Caco-2 (cell line): ENCODE data around the gene S100A3. TPM values are rescaled to one million over a fixed set of nuclear protein-coding genes. Genes with fewer than 3 reads are reported as not detected.

Experiments
- BruUV-seq: library from RNA; stranded (reverse); fragments of 400-500 nt; replicated peaks from 2 replicates; lab custom pipeline; 2021; lab: Mats Ljungman, UMichigan
- CTCF ChIA-PET: fragments of 300-600 bp; sonication (Branson Sonifier 250); formaldehyde crosslinking; loops from one replicate; lab custom pipeline; 2022; ENCODE audit warnings: antibody characterized with exemption; lab: Charles Lee
- POLR2A ChIA-PET: fragments of 300-600 bp; sonication (Branson Sonifier 250); formaldehyde crosslinking; loops from one replicate; lab custom pipeline; 2022; ENCODE audit warnings: antibody characterized with exemption; lab: Charles Lee
- DNase-seq, 2 experiments: peaks; one replicate each; pipeline versions ENCODE4 v3.0.0 to v3.0.0-alpha.2; 2020 to 2022
- H3K27me3 ChIP-seq: replicated peaks from 2 replicates; pipeline ENCODE4 v1.6.0; 2011; ENCODE audit warnings: low read length; ENCODE audit not compliant: control insufficient read depth, insufficient read depth
- H3K36me3 ChIP-seq: 2 replicates; pipeline ENCODE4 v1.5.1; 2011; ENCODE audit warnings: low read length; ENCODE audit not compliant: control insufficient read depth, insufficient read depth
- H3K4me1 ChIP-seq: fragments of 250-450 bp; sonication (Bioruptor Pico); 2 replicates; pipeline ENCODE4 v1.5.1; 2020; ENCODE audit warnings: mild to moderate bottlenecking
- H3K4me3 ChIP-seq: 2 replicates; pipeline ENCODE4 v1.5.1; 2011; ENCODE audit warnings: low read depth, mild to moderate bottlenecking, control low read depth, low read length
- H3K9me3 ChIP-seq: fragments of 250-450 bp; sonication (Bioruptor Pico); 2 replicates; pipeline ENCODE4 v1.5.1; 2020; ENCODE audit warnings: mild to moderate bottlenecking, moderate library complexity
- H3K27ac Mint-ChIP-seq: one replicate; pipeline ENCODE4 v1.8.0; 2022; ENCODE audit warnings: mixed read lengths; ENCODE audit not compliant: unreplicated experiment
- H3K27me3 Mint-ChIP-seq: one replicate; pipeline ENCODE4 v1.8.0; 2022; ENCODE audit warnings: mixed read lengths; ENCODE audit not compliant: insufficient read depth, unreplicated experiment
- H3K36me3 Mint-ChIP-seq: one replicate; pipeline ENCODE4 v1.8.0; 2022; ENCODE audit warnings: mild to moderate bottlenecking, mixed read lengths; ENCODE audit not compliant: insufficient read depth, unreplicated experiment
- H3K4me1 Mint-ChIP-seq: one replicate; pipeline ENCODE4 v1.8.0; 2022; ENCODE audit warnings: low read depth, mixed read lengths; ENCODE audit not compliant: unreplicated experiment
- H3K4me3 Mint-ChIP-seq: one replicate; pipeline ENCODE4 v1.8.0; 2022; ENCODE audit warnings: mild to moderate bottlenecking, moderate library complexity, mixed read lengths; ENCODE audit not compliant: unreplicated experiment
- H3K9me3 Mint-ChIP-seq: one replicate; pipeline ENCODE4 v1.8.0; 2022; ENCODE audit warnings: mixed read lengths; ENCODE audit not compliant: unreplicated experiment
- CTCF ChIP-seq, 2 experiments: fragments of 200-600 bp in 1 of 2; IDR thresholded peaks; 1 replicate in 1 of 2; 2 replicates in 1 of 2; pipeline versions ENCODE4 v1.5.1 to v1.8.0; 2011 to 2022; ENCODE audit warnings: antibody characterized with exemption in 1 of 2, control low read depth in 1 of 2, inconsistent platforms in 1 of 2, low read depth in 1 of 2, low read length in 1 of 2, mild to moderate bottlenecking in 1 of 2, moderate library complexity in 1 of 2; ENCODE audit not compliant: insufficient read depth in 1 of 2, severe bottlenecking in 1 of 2, unreplicated experiment in 1 of 2
- intact Hi-C: fragments of 100-400 bp; cut with micrococcal nuclease; formaldehyde crosslinking; loops from one replicate; pipeline ENCODE4 v1.10.0; 2022; ENCODE audit not compliant: unreplicated experiment
- total RNA-seq: library from RNA; stranded (reverse); gene quantifications from 2 replicates; pipeline ENCODE4 v1.2.3, GENCODE V29; 2022

S100A3 gene
- total RNA-seq, 1 experiment from 2014 or later, result 0.61 TPM

- TF ChIP-seq CTCF (IDR thresholded peaks at IDR 0.05; ENCODE audit: insufficient read depth in 1 of 2, low read depth in 1 of 2, low read length in 1 of 2, severe bottlenecking in 1 of 2, unreplicated experiment in 1 of 2), result no peak
- H3K4me3 ChIP-seq, result no peak overlapping the region
- H3K36me3 Mint-ChIP-seq, result no peaks in the 10 kb centered on the region
- no peaks in the 10 kb centered on the region for H3K9me3 ChIP-seq
- no peaks in the 10 kb centered on the region for H3K36me3 ChIP-seq
- H3K4me1 Mint-ChIP-seq, result peaks cover 44% of the 10 kb centered on the region
- H3K4me3 Mint-ChIP-seq, result no peak overlapping the region
- POLR2A ChIA-PET, result no interaction called here
- H3K27me3 Mint-ChIP-seq, result no peaks in the 10 kb centered on the region
- CTCF ChIA-PET, result interaction anchor here (0.9 to 2.2 kb wide), 3 partner anchors 11 to 125 kb away, joined by 3 to 22 read pairs (median 4); partner anchors contain the start of gene CHTOP
- no peak overlapping the region for H3K27ac Mint-ChIP-seq
- no peaks in the 10 kb centered on the region for H3K27me3 ChIP-seq
- intact Hi-C loops, result no loop called here
- no TSS peak for BruUV-seq
- no peak for DNase-seq
- H3K9me3 Mint-ChIP-seq, result no peaks in the 10 kb centered on the region
- H3K4me1 ChIP-seq, result peaks cover 36% of the 10 kb centered on the region
Measured at GRCh38 chr1:153509036-153509435, 40.0 kb downstream of the S100A3 start.

- Mint-ChIP-seq H3K27ac (no peak overlapping the region), H3K4me3 (no peak overlapping the region), H3K36me3 (no peaks in the 10 kb centered on the region), H3K27me3 (no peaks in the 10 kb centered on the region), H3K4me1 (peaks cover 38% of the 10 kb centered on the region), H3K9me3 (no peaks in the 10 kb centered on the region)
- H3K27me3 ChIP-seq, result no peaks in the 10 kb centered on the region
- POLR2A ChIA-PET, result interaction anchor here (1.3 kb wide), 1 partner anchor 119 kb away, joined by 4 read pairs; the partner anchor contains the start of gene S100A13
- no peak for DNase-seq
- H3K4me3 ChIP-seq, result no peak overlapping the region
- peaks cover 36% of the 10 kb centered on the region for H3K4me1 ChIP-seq
- TF ChIP-seq CTCF (IDR thresholded peaks at IDR 0.05; ENCODE audit: insufficient read depth in 1 of 2, low read depth in 1 of 2, low read length in 1 of 2, severe bottlenecking in 1 of 2, unreplicated experiment in 1 of 2), result no peak
- no peaks in the 10 kb centered on the region for H3K9me3 ChIP-seq
- no TSS peak for BruUV-seq
- no peaks in the 10 kb centered on the region for H3K36me3 ChIP-seq
- intact Hi-C loops, result no loop called here
- CTCF ChIA-PET, result interaction anchor here (0.7 to 1.3 kb wide), 3 partner anchors 12 to 126 kb away, joined by 3 to 4 read pairs (median 3); partner anchors contain the start of gene CHTOP
Measured at GRCh38 chr1:153507926-153508583, 41.0 kb downstream of the S100A3 start.

- DNase-seq, result peak; percentile 35 to 66
- no TSS peak for BruUV-seq
- peaks cover 29% of the 10 kb centered on the region for H3K4me1 ChIP-seq
- H3K36me3 ChIP-seq, result no peaks in the 10 kb centered on the region
- TF ChIP-seq CTCF (IDR thresholded peaks at IDR 0.05; ENCODE audit: insufficient read depth in 1 of 2, low read depth in 1 of 2, low read length in 1 of 2, severe bottlenecking in 1 of 2, unreplicated experiment in 1 of 2), result no peak
- Mint-ChIP-seq H3K27me3 (no peaks in the 10 kb centered on the region), H3K9me3 (no peaks in the 10 kb centered on the region), H3K27ac (no peak overlapping the region), H3K4me3 (no peak overlapping the region), H3K4me1 (peaks cover 26% of the 10 kb centered on the region), H3K36me3 (no peaks in the 10 kb centered on the region)
- POLR2A ChIA-PET, result interaction anchor here (1.3 kb wide), 1 partner anchor 120 kb away, joined by 4 read pairs; the partner anchor contains the start of gene S100A13
- no peaks in the 10 kb centered on the region for H3K27me3 ChIP-seq
- no peaks in the 10 kb centered on the region for H3K9me3 ChIP-seq
- intact Hi-C loops, result no loop called here
- H3K4me3 ChIP-seq, result no peak overlapping the region
- CTCF ChIA-PET, result interaction anchor here (0.7 kb wide), 2 partner anchors 38 to 62 kb away, joined by 3 read pairs; no protein-coding TSS in a partner anchor
Measured at GRCh38 chr1:153506831-153507413, 42.1 kb downstream of the S100A3 start.
